Measurements from ENCODE around the gene JAK1. TPM values are rescaled to one million over a fixed set of nuclear protein-coding genes. Genes with fewer than 3 reads are reported as not detected.

Gene JAK1
- total and polyA plus RNA-seq, 10 of the 15 experiments (the other 5 are each of a cell fraction or from before 2014, with no cell fraction given) = 9.6 to 45.5 (median 35.7) TPM

DNA sequence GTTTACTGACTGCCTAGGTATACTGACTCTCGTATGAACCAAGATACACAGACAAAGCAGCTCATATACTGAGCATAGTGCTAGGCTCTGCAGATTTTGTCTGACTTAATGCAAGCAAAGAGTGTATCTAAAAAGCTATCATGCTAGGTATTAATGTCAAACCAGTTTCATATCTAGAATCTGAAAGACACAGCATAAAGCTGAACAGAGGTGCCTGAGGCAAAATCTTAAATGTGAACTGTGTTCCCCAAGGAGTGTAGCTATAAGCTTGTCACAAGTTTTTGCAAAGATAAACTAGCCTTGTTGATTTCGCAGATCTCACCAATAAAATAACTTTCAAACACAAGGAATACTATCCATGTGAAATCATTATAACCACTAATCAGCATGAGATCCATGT is 18.1 kb downstream of the JAK1 start (continued):
- TF ChIP-seq ATF3 (IDR thresholded peaks at IDR 0.05; ENCODE audit: borderline replicate concordance, extremely low read depth, low read depth, low read length) (no peak), ZSCAN29 (IDR thresholded peaks at IDR 0.05) (no peak)
- TF ChIP-seq, protein P1, sequence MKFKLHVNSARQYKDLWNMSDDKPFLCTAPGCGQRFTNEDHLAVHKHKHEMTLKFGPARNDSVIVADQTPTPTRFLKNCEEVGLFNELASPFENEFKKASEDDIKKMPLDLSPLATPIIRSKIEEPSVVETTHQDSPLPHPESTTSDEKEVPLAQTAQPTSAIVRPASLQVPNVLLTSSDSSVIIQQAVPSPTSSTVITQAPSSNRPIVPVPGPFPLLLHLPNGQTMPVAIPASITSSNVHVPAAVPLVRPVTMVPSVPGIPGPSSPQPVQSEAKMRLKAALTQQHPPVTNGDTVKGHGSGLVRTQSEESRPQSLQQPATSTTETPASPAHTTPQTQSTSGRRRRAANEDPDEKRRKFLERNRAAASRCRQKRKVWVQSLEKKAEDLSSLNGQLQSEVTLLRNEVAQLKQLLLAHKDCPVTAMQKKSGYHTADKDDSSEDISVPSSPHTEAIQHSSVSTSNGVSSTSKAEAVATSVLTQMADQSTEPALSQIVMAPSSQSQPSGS (IDR thresholded peaks at IDR 0.05; ENCODE audit: low read length) = no peak

- ChIA-PET SMC1A (ENCODE audit: uncharacterized antibody, unreplicated experiment) (no interaction called here), POLR2A (interaction anchor here (0.6 kb wide), 1 partner anchor 243 kb away, joined by 3 read pairs; no protein-coding TSS in a partner anchor), RAD21 (ENCODE audit: unreplicated experiment) (interaction anchor here (1.0 kb wide), 1 partner anchor 15 kb away, joined by 3 read pairs; no protein-coding TSS in a partner anchor), CTCF (interaction anchor here (1.2 kb wide), 1 partner anchor 13 kb away, joined by 5 read pairs; no protein-coding TSS in a partner anchor)
- no peak overlapping the region for H3K27ac ChIP-seq (ENCODE audit: control insufficient read depth, insufficient read depth)
- no peak for DNase-seq (ENCODE audit: low read depth, low spot score)
- no peak overlapping the region for H3K4me3 ChIP-seq
- no peak for FAIRE-seq
- intact Hi-C loops (cut with micrococcal nuclease; ENCODE audit: unreplicated experiment) (no loop called here), in situ Hi-C loops (cut with MboI) (no loop called here)
- no peaks in the 10 kb centered on the region for H3K27me3 ChIP-seq (replicated peaks in 1 of 2; ENCODE audit: control insufficient read depth in 2 of 2, insufficient read depth in 2 of 2, low read length in 1 of 2)
- ATAC-seq = no peak
- no peak for TF ChIP-seq EZH2 (IDR thresholded peaks at IDR 0.05; ENCODE audit: borderline replicate concordance, control insufficient read depth, low read depth, low read length)
- TF ChIP-seq SMARCA5 (IDR thresholded peaks at IDR 0.05) = no peak
- no peak for TF ChIP-seq NR2C1 (IDR thresholded peaks at IDR 0.05)
- no peak for TF ChIP-seq SMAD5 (IDR thresholded peaks at IDR 0.05; ENCODE audit: low read depth)
- no peak for TF ChIP-seq BHLHE40 (IDR thresholded peaks at IDR 0.05; ENCODE audit: borderline replicate concordance in 1 of 2, low read depth in 2 of 2, low read length in 1 of 2)
- no peak for TF ChIP-seq CHD1 (IDR thresholded peaks at IDR 0.05; ENCODE audit: low read depth, low read length)
- TF ChIP-seq MTA3 (IDR thresholded peaks at IDR 0.05; ENCODE audit: borderline replicate concordance, low read length) = no peak
- TF ChIP-seq JUNB (IDR thresholded peaks at IDR 0.05) = no peak
- TF ChIP-seq SPI1 (IDR thresholded peaks at IDR 0.05; ENCODE audit: borderline replicate concordance, insufficient read depth, low read depth, low read length) = no peak
- no peak for TF ChIP-seq ZBTB11 (CRISPR knock-in tag; IDR thresholded peaks at IDR 0.05)
- BruUV-seq (replicated peaks) = no TSS peak
- H3K79me2 ChIP-seq (ENCODE audit: control insufficient read depth, insufficient read depth, low read length) = peaks cover 16% of the 10 kb centered on the region
- H3K4me1 ChIP-seq (ENCODE audit: control insufficient read depth, insufficient read depth, low read length) = peaks cover 4% of the 10 kb centered on the region; the same call in 1 of the 2 replicates
- H2AFZ ChIP-seq (ENCODE audit: control insufficient read depth, low read depth, low read length) = no peak overlapping the region
- H3K9me3 ChIP-seq (replicated peaks; ENCODE audit: control insufficient read depth, insufficient read depth, low read length) = no peaks in the 10 kb centered on the region
- H4K20me1 ChIP-seq (ENCODE audit: control insufficient read depth, insufficient read depth) = peaks cover under 1% of the 10 kb centered on the region; the same call in 1 of the 2 replicates
- H3K9ac ChIP-seq (ENCODE audit: control insufficient read depth, insufficient read depth, low read length) = no peak overlapping the region
- H3K36me3 ChIP-seq (ENCODE audit: control insufficient read depth in 2 of 2, insufficient read depth in 2 of 2, low read length in 1 of 2) = no peaks in the 10 kb centered on the region
- H3K4me2 ChIP-seq (ENCODE audit: control insufficient read depth, insufficient read depth) = no peak overlapping the region
- WGBS (ENCODE audit: insufficient coverage, insufficient replicate concordance, low lambda C conversion rate, missing lambda C conversion rate) = 0% methylated on average over 1 of the region's 1 CpG
Observed at GRCh38 chr1:64946916-64947315, 19.4 kb downstream of the JAK1 start.
